ENCODE results near the gene CIAPIN1.
"Not testable (repeated sequence)": the region's sequence is repeated elsewhere in the genome, so short reads cannot be mapped to it uniquely, and the experiment has no call there.

The CIAPIN1 gene

DNA sequence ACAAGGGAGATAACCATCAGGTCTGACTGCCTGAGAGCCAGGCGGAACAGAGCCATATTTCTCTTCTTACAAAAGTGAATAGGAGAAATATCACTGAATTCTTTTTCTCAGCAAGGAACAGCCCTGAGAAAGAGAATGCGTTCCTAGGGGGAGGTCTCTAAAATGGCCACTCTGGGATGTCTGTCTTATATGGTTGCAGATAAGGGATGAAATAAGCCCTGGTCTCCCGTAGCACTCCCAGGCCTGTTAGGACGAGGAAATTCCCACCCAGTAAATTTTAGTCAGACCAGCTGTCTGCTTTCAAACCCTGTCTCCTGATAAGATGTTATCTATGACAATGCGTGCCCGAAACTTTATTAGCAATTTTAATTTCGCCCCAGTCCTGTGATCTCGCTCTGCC, 7.2 kb downstream of the CIAPIN1 start:
- not testable (repeated sequence) for DNase-seq

- no peak for DNase-seq
These were observed 11.3 kb downstream of the CIAPIN1 start for GRCh38 chr16:57435838-57436237.

- peak in 4 of 6 experiments; percentile 4 to 82 (median 74) for DNase-seq
These were observed 13.2 kb downstream of the CIAPIN1 start for GRCh38 chr16:57434003-57434402.

DNA sequence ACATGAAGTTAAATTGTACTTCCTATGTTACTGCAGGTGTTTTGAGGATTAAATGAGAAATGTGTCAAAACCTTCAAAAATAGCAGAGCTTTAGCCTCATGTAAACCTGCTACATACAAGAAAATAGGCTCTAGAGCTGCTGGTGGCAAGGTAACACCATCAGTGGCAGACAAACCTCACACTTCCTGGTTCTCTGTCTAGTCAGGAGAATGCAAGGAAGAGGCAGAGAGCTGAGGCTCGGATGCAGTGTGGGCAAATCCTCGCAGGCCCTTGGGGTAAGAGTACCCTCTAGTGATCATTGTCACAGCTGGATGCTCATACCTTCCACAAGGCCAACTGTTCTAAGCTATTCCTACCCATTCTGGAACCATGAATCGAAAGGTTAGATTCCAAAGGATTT, 14.2 kb downstream of the CIAPIN1 start:
- DNase-seq: peak in 1 of 6 experiments; percentile 21

DNA sequence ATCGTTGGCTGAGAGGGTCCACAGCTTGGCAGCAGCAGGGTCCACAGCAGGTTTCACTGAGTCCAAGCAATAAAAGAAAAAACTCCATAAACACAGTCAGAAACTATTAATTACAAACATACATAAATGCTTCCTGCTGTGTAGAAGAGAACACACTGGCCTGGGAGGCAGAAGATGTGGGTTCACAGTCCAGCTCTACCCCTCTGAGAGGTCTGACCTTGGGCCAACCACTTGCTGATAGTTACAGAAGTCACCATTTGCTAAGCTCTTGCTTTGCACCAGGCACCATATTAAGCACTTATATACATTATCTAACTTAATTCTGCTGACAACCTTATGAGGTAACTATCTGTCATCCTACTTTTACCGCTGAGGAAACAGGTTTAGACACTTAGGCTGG, 14.7 kb downstream of the CIAPIN1 start:
- DNase-seq: no peak

DNA sequence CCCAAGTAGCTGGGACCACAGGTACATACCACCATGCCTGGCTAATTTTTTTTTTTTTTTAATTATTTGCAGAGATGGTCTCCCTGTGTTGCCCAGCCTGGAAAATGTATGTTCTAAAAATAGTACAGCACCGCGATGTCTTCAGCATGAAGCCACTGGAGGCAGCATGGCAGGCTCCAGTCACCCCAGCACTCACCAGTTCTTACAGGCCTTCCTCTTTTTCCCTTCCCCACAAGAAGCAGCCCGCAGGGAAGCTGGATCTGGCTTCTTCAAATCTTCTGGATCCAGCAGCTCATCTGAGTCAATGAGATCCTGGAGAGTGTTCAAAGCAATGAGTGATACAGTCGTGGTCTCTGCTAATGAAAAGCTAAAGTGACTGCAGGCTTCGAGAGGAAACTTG, 16.2 kb downstream of the CIAPIN1 start:
- no peak for DNase-seq

GRCh38 chr16:57427824-57428223, 19.4 kb downstream of the CIAPIN1 start:
- DNase-seq: no peak

GRCh38 chr16:57427307-57427706, 19.9 kb downstream of the CIAPIN1 start:
- no peak for DNase-seq

- no peak for DNase-seq
These were observed 20.8 kb downstream of the CIAPIN1 start for GRCh38 chr16:57426356-57426755.

GRCh38 chr16:57424583-57424982, 22.6 kb downstream of the CIAPIN1 start:
- DNase-seq: no peak

DNA sequence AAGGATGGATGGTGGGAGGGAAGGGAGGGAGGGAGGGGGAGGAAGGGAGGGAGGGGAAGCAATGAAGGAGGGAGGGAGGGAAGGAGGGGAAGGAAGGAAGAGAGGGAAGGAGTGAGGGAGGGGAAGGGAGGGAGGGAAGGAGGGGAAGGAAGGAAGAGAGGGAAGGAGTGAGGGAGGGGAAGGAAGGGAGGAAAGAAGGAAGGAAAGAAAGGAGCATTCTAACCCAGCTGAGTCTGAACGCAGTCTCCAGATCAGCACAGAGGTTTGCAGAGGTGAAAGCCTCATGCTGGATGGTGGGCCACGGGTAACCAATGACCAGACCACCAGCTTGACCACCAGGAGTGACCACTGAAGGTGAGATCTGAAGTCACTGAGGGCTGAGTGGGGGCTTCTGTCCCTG, 24.0 kb downstream of the CIAPIN1 start:
- no peak for DNase-seq

GRCh38 chr16:57422026-57422944, 24.9 kb downstream of the CIAPIN1 start:
- no peak for DNase-seq

GRCh38 chr16:57419506-57419905, 27.7 kb downstream of the CIAPIN1 start:
- DNase-seq: no peak

DNA sequence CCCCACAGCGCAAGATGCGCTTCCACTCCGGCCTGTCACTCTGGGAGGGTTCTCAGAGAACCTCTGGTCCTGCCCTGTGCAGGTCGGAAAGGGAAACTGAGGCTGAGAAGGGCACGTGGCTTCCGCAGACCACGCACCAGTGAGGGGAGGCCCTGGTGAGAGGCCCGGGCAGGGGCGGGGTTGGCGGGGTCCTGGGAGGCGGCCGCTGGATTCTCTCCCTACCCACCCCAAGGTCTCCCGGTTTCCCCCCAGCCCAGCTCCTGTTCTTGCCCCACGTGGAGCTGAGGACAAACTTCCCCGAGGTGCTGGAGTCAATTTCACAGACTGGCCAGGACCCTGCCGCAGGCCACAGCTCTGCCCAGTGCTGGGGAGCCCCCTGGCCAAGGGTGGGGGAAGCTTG, 31.1 kb downstream of the CIAPIN1 start:
- no peak for DNase-seq

- DNase-seq: no peak
These were observed 33.5 kb downstream of the CIAPIN1 start for GRCh38 chr16:57413733-57414132.

GRCh38 chr16:57413301-57413730, 33.9 kb downstream of the CIAPIN1 start:
- no peak for DNase-seq

DNA sequence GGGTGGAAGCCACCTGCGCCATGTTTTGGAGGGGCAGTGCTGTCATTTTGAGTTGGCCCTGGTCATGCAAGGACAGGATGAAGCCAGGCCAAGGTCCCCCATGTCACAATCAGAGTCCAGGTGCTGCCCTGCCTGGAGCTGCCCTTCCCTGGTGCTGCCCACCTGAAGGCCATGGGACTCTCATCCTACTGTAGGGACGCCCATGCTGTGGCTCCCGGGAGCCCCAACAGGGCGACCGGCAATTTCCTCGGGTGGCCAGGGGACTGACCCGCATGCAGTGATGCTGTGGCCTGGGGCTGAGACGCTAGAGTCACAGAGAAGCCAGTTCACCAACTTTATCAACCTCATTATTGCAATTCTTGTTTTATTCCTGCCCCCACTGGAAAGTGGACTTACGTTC, 34.6 kb downstream of the CIAPIN1 start:
- DNase-seq: no peak

- DNase-seq: no peak
These were observed 35.7 kb downstream of the CIAPIN1 start for GRCh38 chr16:57411362-57411976.

- no peak for DNase-seq
These were observed 37.2 kb downstream of the CIAPIN1 start for GRCh38 chr16:57409870-57410587.

DNA sequence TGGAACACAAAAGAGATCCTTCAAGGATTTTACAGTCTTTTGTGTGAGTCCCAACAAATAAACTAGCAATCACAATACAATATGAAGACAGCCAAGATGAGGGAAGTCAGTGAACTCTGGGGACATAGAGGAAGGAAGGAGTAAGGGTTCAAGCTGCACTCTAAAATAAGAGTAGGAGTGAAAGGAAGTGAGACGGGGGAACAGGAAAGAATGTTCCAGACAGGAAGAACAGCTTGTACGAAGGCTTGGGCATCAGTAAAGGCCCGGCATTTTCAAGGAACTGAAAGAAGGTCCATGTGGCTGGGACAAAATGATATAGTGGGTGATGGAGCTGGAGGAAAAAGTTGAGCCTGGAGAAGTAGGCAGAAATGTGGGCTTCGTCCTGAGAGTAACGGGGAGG, 38.1 kb downstream of the CIAPIN1 start:
- DNase-seq: no peak

DNA sequence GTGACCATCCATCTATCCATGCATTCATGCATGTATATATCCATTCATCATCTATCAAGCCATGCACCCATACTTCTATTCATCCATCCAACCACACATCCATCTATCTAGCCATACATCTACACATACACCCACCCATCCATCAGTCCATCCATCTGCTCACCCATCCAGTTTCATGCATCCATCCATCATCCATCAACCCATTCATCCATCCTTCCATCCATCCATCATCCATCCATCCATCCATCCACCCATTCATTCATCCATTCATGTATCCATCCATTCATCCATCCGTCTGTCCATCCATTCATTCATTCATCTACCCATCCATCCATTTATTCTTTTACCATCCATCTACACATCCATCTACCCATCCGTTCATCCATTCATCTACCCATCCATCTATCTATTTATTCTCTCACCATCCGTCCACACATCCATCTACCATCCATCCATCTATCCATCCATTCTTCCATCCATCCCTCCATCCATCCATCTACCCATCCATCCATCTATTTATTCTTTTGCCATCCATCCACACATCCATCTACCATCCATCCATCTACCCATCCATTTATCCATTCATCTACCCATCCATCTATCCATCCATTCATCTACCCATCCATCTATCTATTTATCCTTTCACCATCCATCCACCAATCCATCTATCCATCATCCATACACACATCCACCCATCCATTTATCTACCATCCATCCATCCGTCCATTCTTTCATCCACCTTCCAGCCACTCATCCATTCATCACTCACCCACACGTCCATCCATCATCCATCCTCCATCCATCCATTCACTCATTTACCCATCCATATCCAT, 39.4 kb downstream of the CIAPIN1 start:
- no peak for DNase-seq

DNA sequence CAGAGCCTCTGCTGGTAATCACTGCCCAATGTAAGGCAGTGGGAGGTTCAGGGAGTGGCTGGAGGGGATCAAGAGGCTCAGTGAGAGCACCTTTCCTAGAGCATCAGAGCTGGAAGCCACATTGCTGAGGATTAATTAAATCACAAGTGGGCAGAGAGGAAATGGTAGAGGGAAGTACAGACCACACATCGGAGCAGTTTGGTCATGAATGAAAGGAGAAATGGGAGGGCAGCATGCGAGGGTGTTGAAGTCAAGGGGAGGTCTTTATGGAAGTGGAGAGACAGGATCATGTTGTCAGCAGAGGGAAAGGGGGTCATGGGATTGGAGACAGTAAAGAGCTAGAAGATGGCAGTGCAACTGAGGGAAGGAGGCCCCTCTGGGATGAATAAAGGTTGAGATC, 40.3 kb downstream of the CIAPIN1 start:
- DNase-seq: no peak

GRCh38 chr16:57405097-57405496, 42.1 kb downstream of the CIAPIN1 start:
- DNase-seq: no peak
